ENCODE results near the gene HADHA. TPM values are rescaled to one million over a fixed set of nuclear protein-coding genes. Genes with fewer than 3 reads are reported as not detected.
"Not testable (repeated sequence)": the region's sequence is repeated elsewhere in the genome, so short reads cannot be mapped to it uniquely, and the experiment has no call there.

The HADHA gene
- total RNA-seq, 1 donor from 2014 or later: 523 TPM

GRCh38 chr2:26273501-26273900, 29.1 kb upstream of the HADHA start:
- peaks cover 67% of the 10 kb centered on the region for H3K4me1 ChIP-seq

DNA sequence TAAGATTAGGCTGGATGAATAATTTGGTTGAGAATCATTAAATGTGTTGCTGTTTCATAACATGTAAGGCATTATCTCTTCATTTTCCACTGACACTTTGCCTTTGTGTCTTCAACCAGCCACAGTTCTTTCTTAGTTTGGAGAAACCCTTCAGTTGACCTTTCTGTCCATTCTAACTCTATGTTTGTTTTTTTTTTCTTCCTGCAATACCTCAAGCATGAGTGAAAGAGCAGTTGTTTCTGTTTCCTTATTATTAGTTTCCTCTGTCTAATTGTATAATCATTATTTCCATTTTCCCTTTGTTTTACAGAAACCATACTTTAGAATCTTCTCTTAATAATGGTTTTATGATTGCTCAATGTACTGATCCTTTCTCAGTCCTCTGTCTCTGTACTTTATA, 25.9 kb upstream of the HADHA start:
- no peak overlapping the region for H3K4me3 ChIP-seq
- H3K9me3 ChIP-seq (replicated peaks): no peaks in the 10 kb centered on the region
- no peak for TF ChIP-seq CTCF (IDR thresholded peaks at IDR 0.05; ENCODE audit: borderline replicate concordance)
- no peaks in the 10 kb centered on the region for H3K27me3 ChIP-seq (ENCODE audit: low read depth)
- H3K36me3 ChIP-seq: peaks cover 36% of the 10 kb centered on the region
- H3K27ac ChIP-seq (replicated peaks): peak overlapping the region; percentile 89
- H3K4me1 ChIP-seq: peaks cover 67% of the 10 kb centered on the region
- DNase-seq: no peak
- intact Hi-C loops (cut with micrococcal nuclease): no loop called here

More at GRCh38 chr2:26273501-26273900, 29.1 kb upstream of the HADHA start:
- Histone ChIP-seq H3K27ac (replicated peaks) (peak overlapping the region; percentile 89), H3K27me3 (ENCODE audit: low read depth) (no peaks in the 10 kb centered on the region), H3K4me3 (peak overlapping the region; percentile 13), H3K36me3 (peaks cover 49% of the 10 kb centered on the region), H3K9me3 (replicated peaks) (no peaks in the 10 kb centered on the region)
- DNase-seq: no peak
- intact Hi-C loops (cut with micrococcal nuclease): no loop called here
- no peak for TF ChIP-seq CTCF (IDR thresholded peaks at IDR 0.05; ENCODE audit: borderline replicate concordance)

DNA sequence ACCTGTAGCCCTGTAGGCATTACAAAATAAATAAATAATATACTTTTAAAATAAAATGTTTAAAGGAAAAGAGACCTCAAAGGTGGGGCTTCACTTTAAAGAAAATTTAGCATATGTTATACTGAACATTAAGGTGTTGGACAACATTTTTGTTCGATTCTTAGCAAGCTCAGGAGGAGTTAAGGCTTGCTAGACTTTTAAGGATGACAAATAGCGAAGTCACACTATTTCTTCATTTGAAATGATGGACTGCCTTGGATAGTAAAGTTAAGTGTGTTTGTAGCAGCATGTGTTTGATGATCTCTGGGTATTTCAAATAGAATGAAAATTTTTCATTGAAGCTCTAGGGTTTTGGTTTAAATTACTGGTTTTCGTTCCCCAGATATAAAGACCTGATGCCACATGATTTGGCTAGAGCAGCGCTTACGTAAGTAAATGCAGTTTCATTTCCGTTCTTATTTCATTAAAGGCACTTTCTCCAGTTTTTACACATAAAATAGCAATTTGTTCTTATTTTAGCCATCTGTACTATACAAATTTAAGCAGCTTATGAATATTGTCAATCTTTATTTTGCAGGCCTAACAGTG, 25.2 kb upstream of the HADHA start:
- Histone ChIP-seq H3K36me3 (peaks cover 38% of the 10 kb centered on the region), H3K4me1 (peaks cover 60% of the 10 kb centered on the region)

GRCh38 chr2:26268670-26269385, 24.4 kb upstream of the HADHA start:
- H3K27me3 ChIP-seq (ENCODE audit: low read depth); H3K9me3 ChIP-seq (replicated peaks); DNase-seq; intact Hi-C loops (cut with micrococcal nuclease); H3K4me3 ChIP-seq: not testable (repeated sequence)
- Histone ChIP-seq H3K36me3 (peaks cover 45% of the 10 kb centered on the region), H3K4me1 (peaks cover 52% of the 10 kb centered on the region), H3K27ac (replicated peaks) (peak overlapping the region; percentile 89)

More for the DNA sequence above, 25.2 kb upstream of the HADHA start:
- H3K27ac ChIP-seq (replicated peaks): peak overlapping the region; percentile 89
- no peaks in the 10 kb centered on the region for H3K9me3 ChIP-seq (replicated peaks)
- no peaks in the 10 kb centered on the region for H3K27me3 ChIP-seq (ENCODE audit: low read depth)
- intact Hi-C loops (cut with micrococcal nuclease): no loop called here
- no peak for DNase-seq
- no peak overlapping the region for H3K4me3 ChIP-seq
- no peak for TF ChIP-seq CTCF (IDR thresholded peaks at IDR 0.05; ENCODE audit: borderline replicate concordance)

DNA sequence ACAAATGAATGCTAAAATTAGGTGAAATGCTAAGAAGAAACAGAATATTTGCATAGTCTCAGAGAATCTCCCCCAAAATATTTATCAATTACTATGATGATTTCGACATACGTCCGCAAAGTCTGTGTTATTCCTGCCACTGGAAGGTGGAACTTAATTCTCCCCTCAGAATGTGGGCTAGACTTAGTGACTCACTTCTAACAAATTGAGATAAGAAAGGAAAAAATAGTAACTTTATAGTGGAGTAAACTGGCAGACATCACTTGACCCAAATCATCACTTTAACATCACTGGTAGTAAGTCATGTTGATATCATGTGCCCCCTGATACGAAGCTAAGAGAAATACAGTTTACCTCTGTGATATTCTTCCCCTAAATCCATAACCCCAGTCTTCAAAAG, 23.8 kb upstream of the HADHA start:
- Histone ChIP-seq H3K27me3 (ENCODE audit: low read depth) (no peaks in the 10 kb centered on the region), H3K4me3 (no peak overlapping the region), H3K4me1 (peaks cover 46% of the 10 kb centered on the region), H3K27ac (replicated peaks) (peak overlapping the region; percentile 89), H3K36me3 (peaks cover 51% of the 10 kb centered on the region), H3K9me3 (replicated peaks) (no peaks in the 10 kb centered on the region)
- no peak for TF ChIP-seq CTCF (IDR thresholded peaks at IDR 0.05; ENCODE audit: borderline replicate concordance)
- DNase-seq: no peak
- intact Hi-C loops (cut with micrococcal nuclease): no loop called here

GRCh38 chr2:26258836-26259235, 14.4 kb upstream of the HADHA start:
- intact Hi-C loops (cut with micrococcal nuclease); H3K27me3 ChIP-seq (ENCODE audit: low read depth); H3K27ac ChIP-seq (replicated peaks); H3K4me3 ChIP-seq; H3K9me3 ChIP-seq (replicated peaks); DNase-seq: not testable (repeated sequence)
- Histone ChIP-seq H3K4me1 (peaks cover 59% of the 10 kb centered on the region), H3K36me3 (peaks cover 55% of the 10 kb centered on the region)
